Measurements from ENCODE around the gene VPS13D.

GRCh38 chr1:12206792-12207424 lies 22.9 kb upstream of the VPS13D start:
- TF ChIP-seq CREB1 (CRISPR knock-in tag; IDR thresholded peaks at IDR 0.05) (no peak), CTCF (IDR thresholded peaks at IDR 0.05) (no peak), E2F5 (CRISPR knock-in tag; IDR thresholded peaks at IDR 0.05) (no peak), MAX (CRISPR knock-in tag; IDR thresholded peaks at IDR 0.05) (no peak), MLX (CRISPR knock-in tag; IDR thresholded peaks at IDR 0.05) (no peak), NR2C2 (CRISPR knock-in tag; IDR thresholded peaks at IDR 0.05) (no peak), FOXP1 (CRISPR knock-in tag; IDR thresholded peaks at IDR 0.05; ENCODE audit: borderline replicate concordance) (no peak), CBFB (CRISPR knock-in tag; IDR thresholded peaks at IDR 0.05; ENCODE audit: low read depth) (no peak)

All from WTC11 (cell line).